Measurements from ENCODE around the gene GALNT13. TPM values are rescaled to one million over a fixed set of nuclear protein-coding genes. Genes with fewer than 3 reads are reported as not detected.
"Not testable (repeated sequence)": the region's sequence is repeated elsewhere in the genome, so short reads cannot be mapped to it uniquely, and the experiment has no call there.

GALNT13 gene
- total RNA-seq, 1 donor from 2014 or later: not detected

- no peak for DNase-seq (ENCODE audit: missing footprints)
- no peak for ATAC-seq
- intact Hi-C loops (cut with DNase I): no loop called here
Observed at GRCh38 chr2:154443919-154444318, 572.2 kb downstream of the GALNT13 start.

GRCh38 chr2:154446324-154446723 is 574.6 kb downstream of the GALNT13 start:
- no peak for DNase-seq (ENCODE audit: missing footprints)
- ATAC-seq: no peak
- intact Hi-C loops (cut with DNase I): no loop called here

- ATAC-seq (no peak), DNase-seq (ENCODE audit: missing footprints) (no peak)
- intact Hi-C loops (cut with DNase I): no loop called here
Observed at GRCh38 chr2:154447727-154448418, 576.2 kb downstream of the GALNT13 start.

GRCh38 chr2:154449951-154450658 is 578.4 kb downstream of the GALNT13 start:
- no peak for DNase-seq (ENCODE audit: missing footprints)
- no peak for ATAC-seq
- intact Hi-C loops (cut with DNase I): loop anchor here (5.0 to 10.0 kb wide), 2 partner anchors 172 to 375 kb away; no protein-coding TSS in a partner anchor

- no peak for DNase-seq (ENCODE audit: missing footprints)
- no peak for ATAC-seq
- intact Hi-C loops (cut with DNase I): loop anchor here (5.0 to 10.0 kb wide), 2 partner anchors 170 to 372 kb away; no protein-coding TSS in a partner anchor
Observed at GRCh38 chr2:154452471-154452870, 580.7 kb downstream of the GALNT13 start.

- intact Hi-C loops (cut with DNase I): loop anchor here (5.0 to 10.0 kb wide), 2 partner anchors 169 to 372 kb away; no protein-coding TSS in a partner anchor
- ATAC-seq: no peak
- no peak for DNase-seq (ENCODE audit: missing footprints)
Observed at GRCh38 chr2:154452906-154453493, 581.3 kb downstream of the GALNT13 start.

GRCh38 chr2:154455166-154455565 is 583.4 kb downstream of the GALNT13 start:
- DNase-seq (ENCODE audit: missing footprints) (no peak), ATAC-seq (no peak)
- intact Hi-C loops (cut with DNase I): loop anchor here (10.0 kb wide), 1 partner anchor 370 kb away; no protein-coding TSS in a partner anchor

- no peak for DNase-seq (ENCODE audit: missing footprints)
- ATAC-seq: no peak
- intact Hi-C loops (cut with DNase I): loop anchor here (10.0 kb wide), 1 partner anchor 369 kb away; no protein-coding TSS in a partner anchor
Observed at GRCh38 chr2:154455866-154456265, 584.1 kb downstream of the GALNT13 start.

GRCh38 chr2:154457286-154457685 is 585.6 kb downstream of the GALNT13 start:
- DNase-seq (ENCODE audit: missing footprints) (no peak), ATAC-seq (no peak)
- intact Hi-C loops (cut with DNase I): loop anchor here (10.0 kb wide), 1 partner anchor 368 kb away; no protein-coding TSS in a partner anchor

- DNase-seq (ENCODE audit: missing footprints): no peak
- no peak for ATAC-seq
- intact Hi-C loops (cut with DNase I): loop anchor here (10.0 kb wide), 1 partner anchor 366 kb away; no protein-coding TSS in a partner anchor
Observed at GRCh38 chr2:154459286-154459685, 587.6 kb downstream of the GALNT13 start.

GRCh38 chr2:154462634-154463033 is 590.9 kb downstream of the GALNT13 start:
- no peak for ATAC-seq
- intact Hi-C loops (cut with DNase I): no loop called here
- no peak for DNase-seq (ENCODE audit: missing footprints)

- ATAC-seq (no peak), DNase-seq (ENCODE audit: missing footprints) (no peak)
- intact Hi-C loops (cut with DNase I): no loop called here
Observed at GRCh38 chr2:154466226-154466625, 594.5 kb downstream of the GALNT13 start.

GRCh38 chr2:154470376-154470775 is 598.7 kb downstream of the GALNT13 start:
- ATAC-seq (no peak), DNase-seq (ENCODE audit: missing footprints) (no peak)
- intact Hi-C loops (cut with DNase I): no loop called here

- DNase-seq (ENCODE audit: missing footprints); ATAC-seq; intact Hi-C loops (cut with DNase I): not testable (repeated sequence)
Observed at GRCh38 chr2:154471492-154471891, 599.8 kb downstream of the GALNT13 start.

GRCh38 chr2:154477319-154477718 is 605.6 kb downstream of the GALNT13 start:
- ATAC-seq: no peak
- intact Hi-C loops (cut with DNase I): no loop called here
- DNase-seq (ENCODE audit: missing footprints): no peak

- DNase-seq (ENCODE audit: missing footprints): no peak
- ATAC-seq: no peak
- intact Hi-C loops (cut with DNase I): no loop called here
Observed at GRCh38 chr2:154480521-154480920, 608.8 kb downstream of the GALNT13 start.

- DNase-seq (ENCODE audit: missing footprints) (no peak), ATAC-seq (no peak)
- intact Hi-C loops (cut with DNase I): no loop called here
Observed at GRCh38 chr2:154481336-154481735, 609.6 kb downstream of the GALNT13 start.

GRCh38 chr2:154484338-154485099 is 612.8 kb downstream of the GALNT13 start:
- no peak for ATAC-seq
- intact Hi-C loops (cut with DNase I): no loop called here
- no peak for DNase-seq (ENCODE audit: missing footprints)

GRCh38 chr2:154488801-154489200 is 617.1 kb downstream of the GALNT13 start:
- DNase-seq (ENCODE audit: missing footprints): no peak
- intact Hi-C loops (cut with DNase I): no loop called here
- ATAC-seq: no peak

All from Right ventricle myocardium inferior (tissue), 1 donor.